PC-3 (cell line): ENCODE results near the gene KCNK10.

Experiments
- CTCF ChIP-seq: fragments of 300-600 bp; sonication (generic); conservative IDR thresholded peaks from 2 replicates; pipeline ENCODE4 v1.5.1; 2017; ENCODE audit warnings: antibody characterized with exemption, low read depth, mild to moderate bottlenecking, low read length
- EZH2 ChIP-seq: fragments of 300-600 bp; sonication (generic); IDR thresholded peaks from one replicate; pipeline ENCODE4 v1.6.1; 2017; ENCODE audit warnings: antibody characterized with exemption, mild to moderate bottlenecking, low read length; ENCODE audit not compliant: unreplicated experiment

DNA sequence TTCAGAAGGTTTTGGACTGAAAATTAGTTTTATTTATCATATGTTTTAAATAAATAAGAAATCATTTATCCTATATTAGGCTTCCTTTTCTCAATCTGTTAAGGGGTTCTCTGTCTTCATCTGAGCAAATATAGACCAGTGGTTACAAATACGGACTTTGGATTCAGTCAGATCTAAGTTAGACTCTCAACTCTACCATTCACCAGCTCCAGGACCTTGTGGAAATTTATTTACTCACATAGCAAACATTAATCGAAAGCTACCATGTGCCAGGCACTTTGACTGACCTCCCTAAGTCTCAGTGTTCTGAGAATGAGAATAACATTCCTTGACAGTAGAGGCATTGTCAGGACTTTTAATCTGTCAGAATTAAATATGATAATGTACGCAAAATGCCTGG, 22.3 kb downstream of the KCNK10 start:
- TF ChIP-seq CTCF (no peak), EZH2 (no peak)
